ENCODE data around the gene DTNB.

DTNB gene

GRCh38 chr2:25655316-25655715 lies 18.1 kb downstream of the DTNB start:
- no peaks in the 10 kb centered on the region for H3K27me3 ChIP-seq (ENCODE audit: insufficient read depth, poor library complexity, severe bottlenecking)
- H3K27ac ChIP-seq (replicated peaks): no peak overlapping the region
- TF ChIP-seq CTCF (IDR thresholded peaks at IDR 0.05; ENCODE audit: insufficient read depth, low read length) (no peak), SPI1 (IDR thresholded peaks at IDR 0.05; ENCODE audit: borderline replicate concordance, low read depth) (no peak), GABPA (IDR thresholded peaks at IDR 0.05; ENCODE audit: low read depth) (no peak), POLR2AphosphoS5 (IDR thresholded peaks at IDR 0.05; ENCODE audit: low read depth) (no peak)
- TF ChIP-seq, protein P1, sequence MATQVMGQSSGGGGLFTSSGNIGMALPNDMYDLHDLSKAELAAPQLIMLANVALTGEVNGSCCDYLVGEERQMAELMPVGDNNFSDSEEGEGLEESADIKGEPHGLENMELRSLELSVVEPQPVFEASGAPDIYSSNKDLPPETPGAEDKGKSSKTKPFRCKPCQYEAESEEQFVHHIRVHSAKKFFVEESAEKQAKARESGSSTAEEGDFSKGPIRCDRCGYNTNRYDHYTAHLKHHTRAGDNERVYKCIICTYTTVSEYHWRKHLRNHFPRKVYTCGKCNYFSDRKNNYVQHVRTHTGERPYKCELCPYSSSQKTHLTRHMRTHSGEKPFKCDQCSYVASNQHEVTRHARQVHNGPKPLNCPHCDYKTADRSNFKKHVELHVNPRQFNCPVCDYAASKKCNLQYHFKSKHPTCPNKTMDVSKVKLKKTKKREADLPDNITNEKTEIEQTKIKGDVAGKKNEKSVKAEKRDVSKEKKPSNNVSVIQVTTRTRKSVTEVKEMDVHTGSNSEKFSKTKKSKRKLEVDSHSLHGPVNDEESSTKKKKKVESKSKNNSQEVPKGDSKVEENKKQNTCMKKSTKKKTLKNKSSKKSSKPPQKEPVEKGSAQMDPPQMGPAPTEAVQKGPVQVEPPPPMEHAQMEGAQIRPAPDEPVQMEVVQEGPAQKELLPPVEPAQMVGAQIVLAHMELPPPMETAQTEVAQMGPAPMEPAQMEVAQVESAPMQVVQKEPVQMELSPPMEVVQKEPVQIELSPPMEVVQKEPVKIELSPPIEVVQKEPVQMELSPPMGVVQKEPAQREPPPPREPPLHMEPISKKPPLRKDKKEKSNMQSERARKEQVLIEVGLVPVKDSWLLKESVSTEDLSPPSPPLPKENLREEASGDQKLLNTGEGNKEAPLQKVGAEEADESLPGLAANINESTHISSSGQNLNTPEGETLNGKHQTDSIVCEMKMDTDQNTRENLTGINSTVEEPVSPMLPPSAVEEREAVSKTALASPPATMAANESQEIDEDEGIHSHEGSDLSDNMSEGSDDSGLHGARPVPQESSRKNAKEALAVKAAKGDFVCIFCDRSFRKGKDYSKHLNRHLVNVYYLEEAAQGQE (IDR thresholded peaks at IDR 0.05; ENCODE audit: insufficient replicate concordance, low read depth): no peak
- no peak overlapping the region for H3K4me3 ChIP-seq (replicated peaks; ENCODE audit: insufficient read depth, low read length)
- DNase-seq (ENCODE audit: low read depth in 1 of 2, low spot score in 1 of 2): no peak

GRCh38 chr2:25654801-25655200 lies 18.6 kb downstream of the DTNB start:
- TF ChIP-seq SPI1 (IDR thresholded peaks at IDR 0.05; ENCODE audit: borderline replicate concordance, low read depth) (no peak), GABPA (IDR thresholded peaks at IDR 0.05; ENCODE audit: low read depth) (no peak), POLR2AphosphoS5 (IDR thresholded peaks at IDR 0.05; ENCODE audit: low read depth) (no peak), CTCF (IDR thresholded peaks at IDR 0.05; ENCODE audit: insufficient read depth, low read length) (no peak)
- TF ChIP-seq, protein P1 (IDR thresholded peaks at IDR 0.05; ENCODE audit: insufficient replicate concordance, low read depth): no peak
- Histone ChIP-seq H3K4me3 (replicated peaks; ENCODE audit: insufficient read depth, low read length) (no peak overlapping the region), H3K27ac (replicated peaks) (no peak overlapping the region), H3K27me3 (ENCODE audit: insufficient read depth, poor library complexity, severe bottlenecking) (no peaks in the 10 kb centered on the region)
- DNase-seq (ENCODE audit: low read depth in 1 of 2, low spot score in 1 of 2): no peak

- no peak for DNase-seq (ENCODE audit: low read depth in 1 of 2, low spot score in 1 of 2)
- no peak overlapping the region for H3K4me3 ChIP-seq (replicated peaks; ENCODE audit: insufficient read depth, low read length)
- no peaks in the 10 kb centered on the region for H3K27me3 ChIP-seq (ENCODE audit: insufficient read depth, poor library complexity, severe bottlenecking)
- no peak for TF ChIP-seq POLR2AphosphoS5 (IDR thresholded peaks at IDR 0.05; ENCODE audit: low read depth)
- TF ChIP-seq CTCF (IDR thresholded peaks at IDR 0.05; ENCODE audit: insufficient read depth, low read length): no peak
- TF ChIP-seq, protein P1 (IDR thresholded peaks at IDR 0.05; ENCODE audit: insufficient replicate concordance, low read depth): no peak
- TF ChIP-seq GABPA (IDR thresholded peaks at IDR 0.05; ENCODE audit: low read depth): no peak
- no peak for TF ChIP-seq SPI1 (IDR thresholded peaks at IDR 0.05; ENCODE audit: borderline replicate concordance, low read depth)
- no peak overlapping the region for H3K27ac ChIP-seq (replicated peaks)
These were observed 21.5 kb downstream of the DTNB start for GRCh38 chr2:25651782-25652455.
